CD4-positive, alpha-beta T cell treated with Interleukin-2 at 100 ng/mL for 4 hours (primary cell): ENCODE results near the gene ZNF24.

Experiments
- DNase-seq: peaks from one replicate; pipeline ENCODE4 v3.0.0-alpha.2; 2020; ENCODE audit warnings: low spot score

ZNF24 gene

DNA sequence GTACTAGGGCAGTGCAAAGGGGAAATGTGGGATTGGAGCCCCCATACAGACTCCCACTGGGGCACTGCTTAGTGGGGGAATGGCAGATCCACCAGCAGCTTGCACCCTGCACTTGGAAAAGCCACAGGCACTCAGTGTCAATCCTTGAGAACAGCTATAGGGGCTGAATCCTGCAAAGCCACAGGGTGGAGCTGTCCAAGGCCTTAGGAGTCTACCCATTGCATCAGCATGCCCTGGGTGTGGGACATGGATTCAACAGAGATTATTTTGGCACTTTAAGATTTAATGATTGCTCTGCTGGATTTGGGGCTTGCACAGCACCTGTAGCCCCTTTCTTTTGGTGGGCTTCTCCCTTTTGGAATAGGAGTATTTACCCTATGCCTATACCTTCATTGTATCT is 8.6 kb upstream of the ZNF24 start:
- no peak for DNase-seq

DNA sequence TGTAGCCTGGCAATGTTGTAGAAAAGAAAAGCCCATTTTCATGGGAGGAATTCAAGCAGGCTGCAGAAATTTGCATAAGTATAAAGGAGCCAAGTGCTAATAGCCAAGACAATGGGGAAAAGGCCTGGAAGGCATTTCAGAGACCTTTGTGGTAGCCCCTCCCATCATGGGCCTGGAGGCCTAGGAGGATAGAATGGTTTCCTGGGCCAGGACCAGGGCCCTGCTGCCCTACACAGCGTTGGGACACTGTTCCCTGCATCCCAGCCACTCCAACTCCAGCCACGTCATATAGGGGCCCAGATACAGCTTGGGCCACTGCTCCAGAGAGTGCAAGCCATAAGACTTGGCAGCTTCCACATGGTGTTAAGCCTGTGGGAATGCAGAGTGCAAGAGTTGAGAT is 8.1 kb upstream of the ZNF24 start:
- no peak for DNase-seq

DNA sequence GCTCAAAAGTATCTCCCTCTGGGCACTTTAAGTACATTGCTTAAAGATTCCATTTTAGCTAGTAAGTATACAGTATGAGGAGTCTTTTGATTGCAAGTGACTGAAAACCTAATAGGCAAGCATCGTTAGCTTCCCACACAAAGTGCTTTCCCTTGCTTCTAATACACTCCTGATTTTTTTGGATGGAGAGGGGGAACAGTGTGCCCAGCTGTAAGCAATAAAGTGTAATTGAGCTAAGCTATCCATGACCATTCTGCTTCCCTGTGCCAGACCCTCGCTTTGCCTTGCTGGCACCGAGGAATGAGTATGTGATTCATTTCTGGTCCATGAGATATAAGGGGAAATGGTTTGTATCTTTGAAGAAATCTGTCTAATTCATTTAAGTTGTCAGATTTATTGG is 3.8 kb upstream of the ZNF24 start:
- DNase-seq = no peak

DNA sequence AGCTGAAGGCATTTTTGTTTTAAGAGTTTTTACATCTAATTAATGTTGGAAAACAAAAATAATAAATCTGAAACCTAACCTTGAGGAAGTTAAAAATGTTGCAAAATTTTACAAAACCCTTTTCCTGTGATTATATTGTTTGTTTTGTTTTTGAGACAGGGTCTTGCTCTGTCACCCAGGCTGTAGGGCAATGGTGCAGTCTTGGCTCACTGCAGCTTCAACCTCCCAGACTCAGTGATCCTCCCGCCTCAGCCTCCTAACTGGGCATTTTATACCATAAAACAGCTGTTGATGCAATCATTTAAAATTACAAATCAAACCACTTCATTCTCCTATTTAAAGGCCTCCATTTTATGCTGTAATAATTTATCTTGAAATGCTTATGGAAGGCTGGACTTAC is 1.7 kb upstream of the ZNF24 start:
- no peak for DNase-seq

DNA sequence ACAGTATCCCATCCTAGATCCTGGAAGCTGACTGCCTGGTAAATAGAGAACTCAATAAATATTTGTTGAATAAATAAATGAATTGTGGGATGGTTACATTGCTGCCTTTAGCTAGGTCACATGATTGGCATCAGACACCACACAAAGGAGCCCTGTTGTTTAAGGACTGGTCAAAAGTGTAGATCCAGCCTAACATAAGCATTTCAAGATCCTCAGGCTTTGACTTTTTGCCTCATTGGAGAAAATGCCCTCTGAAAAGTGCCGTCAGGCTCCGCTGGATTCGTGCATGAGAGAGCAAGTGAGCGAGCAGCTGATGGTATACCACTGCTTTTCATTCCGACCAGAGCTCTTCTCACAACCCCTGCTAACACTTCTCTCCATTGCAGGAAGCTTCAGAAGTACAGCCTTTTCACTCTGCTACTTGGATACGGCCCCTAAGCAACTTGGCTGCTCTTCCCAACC is 1.3 kb upstream of the ZNF24 start:
- no peak for DNase-seq

DNA sequence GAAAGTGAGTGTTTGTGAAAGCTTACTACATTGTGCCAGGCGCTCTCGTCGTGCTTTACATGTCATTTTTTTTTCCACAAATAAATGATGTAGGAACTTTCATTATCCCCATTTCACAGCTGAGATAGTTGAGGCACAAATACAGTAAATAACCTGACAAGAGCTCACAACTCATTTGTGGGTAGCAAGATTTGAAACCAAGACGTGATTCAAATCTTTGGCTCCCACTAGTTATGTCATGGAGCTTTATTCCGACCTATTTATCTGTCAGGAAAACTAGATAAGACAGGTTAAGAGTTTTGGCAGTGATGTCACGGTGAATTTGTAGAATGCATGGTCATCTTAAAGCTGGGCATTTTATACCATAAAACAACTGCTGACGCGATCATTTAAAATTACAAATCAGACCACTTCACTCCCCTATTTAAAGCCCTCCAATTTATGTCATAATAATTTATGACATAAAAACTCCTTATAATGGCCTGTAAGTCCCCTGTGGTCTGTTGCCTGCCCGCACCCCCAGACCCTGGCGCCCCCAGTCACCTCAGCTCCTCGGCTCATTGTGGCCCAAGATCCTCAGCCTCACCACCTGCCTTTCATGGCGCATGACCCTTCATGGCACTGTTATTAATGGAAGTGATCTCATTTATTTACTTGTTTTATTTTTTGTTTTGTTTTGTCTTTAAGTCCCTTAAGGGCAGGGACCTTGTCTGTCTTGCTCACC is 678 bp upstream of the ZNF24 start:
- no peak for DNase-seq

DNA sequence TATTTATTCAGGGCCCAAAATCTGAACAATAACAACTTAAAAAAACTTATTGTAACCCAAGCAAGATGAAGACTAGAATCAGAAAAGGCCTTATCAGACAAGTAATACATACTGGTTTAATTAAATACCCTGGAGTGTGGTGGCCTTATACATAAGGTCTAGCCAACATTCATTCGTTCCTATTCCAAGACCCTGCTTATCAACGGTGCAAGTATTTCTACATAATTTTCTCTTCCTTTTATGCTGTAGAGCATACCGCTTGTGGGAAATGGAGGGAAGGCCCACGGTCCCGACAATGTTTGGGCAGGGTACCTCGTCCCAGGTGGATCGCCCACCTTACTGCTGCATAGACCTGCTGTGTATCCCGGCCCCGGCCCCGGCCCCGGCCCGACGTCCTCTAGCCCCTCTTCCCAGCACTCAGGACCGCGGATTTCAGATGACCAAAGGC is 708 bp downstream of the ZNF24 start:
- DNase-seq = no peak

DNA sequence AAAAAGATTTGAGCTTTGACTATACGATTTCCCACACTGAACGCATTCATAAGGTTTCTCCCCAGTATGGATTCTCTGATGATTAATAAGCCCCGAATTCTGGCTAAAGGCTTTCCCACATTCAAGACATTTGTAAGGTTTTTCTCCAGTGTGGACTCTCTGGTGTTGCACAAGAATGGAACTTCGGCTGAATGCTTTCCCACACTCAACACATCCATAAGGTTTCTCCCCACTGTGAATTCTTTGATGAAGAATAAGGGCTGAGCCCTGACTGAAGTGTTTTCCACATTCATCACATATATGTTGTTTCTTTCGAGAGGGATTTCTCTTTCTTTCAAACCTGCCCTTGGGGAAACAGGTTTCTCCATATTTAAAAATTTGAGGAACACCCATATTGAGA is 6.9 kb downstream of the ZNF24 start:
- no peak for DNase-seq

DNA sequence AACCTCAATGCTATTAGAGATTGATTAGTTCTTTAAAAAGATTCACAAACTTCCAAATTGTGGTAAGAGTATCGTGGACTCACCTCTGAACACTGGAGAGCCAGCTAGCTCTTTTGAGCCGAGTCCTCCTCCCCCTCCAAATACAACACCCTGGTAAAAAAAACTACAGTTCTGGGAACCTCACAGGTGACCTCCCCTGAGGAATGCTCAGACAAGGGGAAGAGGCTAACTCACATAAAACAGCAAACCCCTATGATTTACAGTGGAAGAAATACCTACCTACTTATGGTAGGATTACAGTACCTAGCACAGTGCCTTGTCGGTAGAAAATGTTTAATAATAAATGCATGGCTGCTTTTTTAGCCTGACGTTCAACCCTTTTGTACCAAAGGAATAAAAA is 8.4 kb downstream of the ZNF24 start:
- DNase-seq = no peak

DNA sequence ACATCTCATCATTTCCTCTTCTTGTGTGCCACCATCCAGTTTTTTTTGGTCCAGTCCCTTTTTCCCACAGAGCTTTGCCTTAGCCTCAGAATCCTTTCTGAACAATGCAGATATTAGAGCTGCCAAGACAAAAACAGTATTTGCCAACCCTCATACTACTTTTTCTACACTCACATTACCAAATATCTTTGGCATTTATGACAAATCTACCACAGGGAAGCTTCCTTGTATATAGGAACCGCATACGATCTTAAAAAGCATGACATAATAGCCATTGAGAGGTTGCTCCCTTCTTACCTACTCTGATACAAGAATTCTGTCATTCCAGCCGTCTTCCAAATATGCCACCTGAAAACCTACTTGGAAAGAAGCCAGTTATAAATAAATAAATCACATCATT is 9.4 kb downstream of the ZNF24 start:
- DNase-seq = no peak

DNA sequence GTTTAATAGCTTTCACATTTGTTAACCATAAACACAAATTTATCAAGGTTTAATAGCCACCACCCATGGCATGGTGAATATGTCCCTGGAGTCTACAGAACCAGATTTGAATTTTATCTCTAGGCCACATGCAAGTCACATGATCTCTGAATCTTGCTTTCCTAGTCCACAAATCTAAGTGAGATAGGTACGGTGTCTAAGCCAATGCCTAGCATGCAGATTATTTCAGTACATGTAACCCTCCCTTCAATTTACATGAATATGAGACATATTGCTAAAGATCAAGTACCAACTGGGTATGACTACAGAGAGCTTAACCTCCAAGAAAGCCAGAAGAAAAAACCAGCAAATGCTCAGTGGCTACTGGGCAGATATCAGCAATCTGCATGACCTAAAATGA is 10.0 kb downstream of the ZNF24 start:
- no peak for DNase-seq

DNA sequence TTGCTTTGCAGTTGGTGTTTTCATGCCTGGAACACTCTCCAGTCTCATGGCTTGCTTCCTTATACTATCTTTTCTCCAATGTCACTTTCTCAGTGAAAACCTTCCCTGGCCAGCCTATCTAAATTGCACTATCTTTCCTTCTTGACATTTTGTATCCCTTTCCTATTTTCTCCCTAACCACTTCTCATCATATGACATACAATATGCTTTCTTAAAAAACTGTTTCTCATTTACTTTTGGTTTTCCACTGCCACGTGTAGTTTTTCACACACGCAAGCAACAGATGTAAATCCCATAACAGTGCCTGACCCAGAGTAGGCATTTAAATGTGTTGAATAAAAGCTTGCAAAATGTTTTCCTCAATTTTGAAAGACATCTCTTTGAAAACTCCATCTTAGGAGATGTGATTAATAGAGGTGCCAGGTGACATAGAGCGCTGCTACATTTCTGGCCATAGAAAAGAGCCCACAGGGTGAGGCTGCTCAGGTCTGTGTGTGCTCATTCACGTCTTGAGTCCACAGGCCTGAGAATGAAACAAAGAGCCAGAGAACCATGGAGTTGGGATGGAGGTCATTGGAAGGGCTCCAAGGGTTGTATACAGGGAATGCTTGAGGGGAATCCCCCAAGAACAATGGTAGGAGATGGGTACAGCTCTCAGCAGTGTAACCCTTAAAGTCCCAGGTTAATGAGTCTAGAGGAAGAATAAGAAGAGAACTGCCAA is 12.7 kb downstream of the ZNF24 start:
- DNase-seq = no peak

DNA sequence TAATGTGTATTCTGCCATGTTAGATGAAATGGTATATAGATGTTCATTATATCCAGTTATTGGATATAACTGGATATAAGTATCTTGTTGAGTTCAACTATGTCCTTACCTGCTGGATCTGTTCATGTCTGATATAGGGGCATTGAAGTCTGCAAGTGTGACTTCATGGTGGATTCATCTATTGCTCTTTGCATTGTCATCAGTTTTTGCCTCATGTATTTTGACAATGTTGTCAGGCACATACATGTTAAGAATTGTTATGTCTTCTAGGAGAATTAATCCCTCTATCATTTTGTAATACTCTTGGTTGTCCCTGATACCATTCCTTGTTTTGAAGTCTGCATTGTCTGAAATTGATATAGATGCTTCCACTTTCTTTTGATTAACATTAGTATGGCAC is 15.4 kb downstream of the ZNF24 start:
- DNase-seq = no peak

DNA sequence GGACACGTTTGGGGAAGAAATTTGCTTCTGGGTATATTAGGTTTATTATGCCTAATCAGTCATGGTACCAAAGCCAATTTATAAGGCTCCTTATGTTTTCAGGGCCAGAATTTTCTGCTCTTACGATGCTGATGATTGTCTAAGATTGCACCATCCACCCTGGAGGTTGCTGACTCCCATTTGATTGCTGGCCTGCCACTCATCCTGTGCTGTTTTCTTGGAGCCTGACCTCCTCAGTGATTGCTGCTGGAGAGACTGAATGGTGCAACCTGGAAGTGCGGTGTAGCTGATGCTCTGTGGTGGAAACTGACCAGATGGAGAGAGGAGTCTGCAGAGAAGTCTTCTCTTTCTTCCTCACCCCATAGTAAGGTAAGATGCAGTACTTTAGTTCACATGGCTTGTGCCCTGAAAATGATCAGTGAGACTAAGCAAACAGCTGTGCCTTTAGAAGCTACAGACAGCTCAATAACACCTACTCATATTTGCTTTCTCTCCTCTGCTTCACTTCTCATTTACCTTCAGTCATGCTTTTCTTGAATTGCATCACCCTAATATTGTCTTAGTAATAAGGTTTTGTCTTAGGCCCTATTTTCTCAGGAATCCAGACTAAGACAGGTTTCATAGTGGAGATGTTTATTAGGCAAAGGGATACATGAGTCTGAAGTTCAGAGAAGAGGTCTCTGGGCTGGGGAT is 17.4 kb downstream of the ZNF24 start:
- no peak for DNase-seq

DNA sequence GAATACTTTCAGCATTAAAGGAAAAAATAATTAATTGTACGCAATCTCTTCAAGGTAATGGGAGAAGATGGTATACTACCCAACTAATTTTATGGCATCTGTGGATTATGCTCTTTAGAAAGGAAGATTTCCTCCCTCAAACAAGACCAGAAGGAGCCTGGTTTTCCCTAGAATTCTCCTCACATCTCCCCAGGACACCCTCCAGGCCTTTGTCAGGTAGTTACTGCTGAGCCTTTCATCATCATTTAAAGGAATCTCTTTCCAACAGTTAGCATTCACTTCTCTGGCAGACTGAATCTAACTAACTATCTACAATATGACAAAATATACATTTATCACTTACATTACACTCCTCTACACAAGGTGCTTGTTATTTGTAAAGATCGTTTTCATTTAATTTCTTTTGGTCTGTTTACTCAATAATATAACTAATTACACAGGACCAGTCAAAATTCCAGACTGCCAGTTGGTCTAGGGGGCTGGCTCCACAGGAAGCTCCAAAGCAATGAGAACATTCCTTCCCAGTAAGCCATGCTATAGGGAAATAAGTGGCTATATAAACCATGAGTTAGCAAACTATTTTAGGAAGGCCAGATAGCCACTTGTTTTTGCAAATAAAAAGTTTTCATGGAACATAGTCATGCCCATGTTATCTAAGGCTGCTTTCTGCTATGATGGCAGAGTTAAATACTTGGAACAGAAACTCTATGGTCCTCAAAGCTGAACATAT is 19.1 kb downstream of the ZNF24 start:
- no peak for DNase-seq

DNA sequence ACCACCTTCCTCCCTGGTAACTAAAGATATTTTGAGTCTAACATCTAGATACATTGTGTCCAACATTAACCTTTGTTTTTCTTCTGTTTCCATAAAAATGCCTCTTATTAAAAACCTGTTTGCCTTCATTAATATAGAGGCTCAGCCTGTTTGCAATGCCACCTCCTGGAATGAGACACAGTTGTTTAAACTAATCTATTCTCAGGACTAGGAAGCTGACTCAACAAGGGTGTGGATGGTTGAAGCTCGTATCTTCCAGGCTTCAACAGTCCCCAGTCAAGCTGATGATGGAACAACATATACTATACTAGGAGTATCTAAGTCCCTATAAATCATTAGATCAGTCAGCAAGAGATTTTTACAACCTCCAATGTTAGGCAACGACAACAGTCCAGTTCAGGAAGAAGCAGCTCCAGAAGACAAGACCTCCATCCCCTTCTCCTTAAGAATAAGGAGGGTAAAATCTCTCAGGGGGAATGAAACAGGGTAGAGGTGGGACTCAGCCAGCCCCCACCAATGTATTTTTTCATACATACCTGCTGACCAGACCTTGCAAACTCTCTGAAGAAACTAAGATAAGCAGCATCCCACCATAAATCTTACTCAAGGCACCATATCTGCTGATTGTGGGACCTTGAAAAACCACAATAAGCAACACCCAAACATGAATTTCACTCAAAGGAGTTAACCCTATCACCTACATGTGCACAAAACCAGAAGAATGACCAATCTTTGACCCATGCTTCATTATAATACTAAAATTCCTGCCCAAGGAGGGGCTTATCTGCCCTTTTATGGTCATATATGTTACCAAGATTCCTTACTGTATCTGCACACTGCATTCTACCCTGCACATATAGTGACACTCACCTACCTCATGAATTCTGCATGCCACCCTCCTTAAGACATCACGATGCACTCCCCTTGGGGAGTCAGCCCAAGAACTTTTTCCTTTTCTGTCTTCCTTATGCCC is 21.4 kb downstream of the ZNF24 start:
- DNase-seq = no peak

DNA sequence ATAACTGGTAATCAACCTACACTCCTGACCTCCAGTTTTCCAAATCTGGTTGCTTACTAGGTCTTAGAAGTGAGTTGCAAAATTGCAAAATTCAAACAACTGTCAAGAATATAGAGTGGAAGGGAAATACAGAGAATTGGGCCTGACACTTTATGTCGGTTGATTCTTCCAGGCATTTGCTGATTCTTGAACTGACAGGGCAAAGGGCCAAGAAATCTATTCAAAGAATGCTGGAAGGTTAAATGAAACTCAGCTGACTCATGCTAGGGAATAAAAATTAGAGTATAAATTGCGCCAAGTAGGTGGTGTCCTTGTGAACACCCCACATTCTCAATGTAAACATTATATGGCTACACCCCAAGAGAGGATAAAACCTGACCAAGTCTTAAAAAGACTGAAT is 32.7 kb downstream of the ZNF24 start:
- no peak for DNase-seq

DNA sequence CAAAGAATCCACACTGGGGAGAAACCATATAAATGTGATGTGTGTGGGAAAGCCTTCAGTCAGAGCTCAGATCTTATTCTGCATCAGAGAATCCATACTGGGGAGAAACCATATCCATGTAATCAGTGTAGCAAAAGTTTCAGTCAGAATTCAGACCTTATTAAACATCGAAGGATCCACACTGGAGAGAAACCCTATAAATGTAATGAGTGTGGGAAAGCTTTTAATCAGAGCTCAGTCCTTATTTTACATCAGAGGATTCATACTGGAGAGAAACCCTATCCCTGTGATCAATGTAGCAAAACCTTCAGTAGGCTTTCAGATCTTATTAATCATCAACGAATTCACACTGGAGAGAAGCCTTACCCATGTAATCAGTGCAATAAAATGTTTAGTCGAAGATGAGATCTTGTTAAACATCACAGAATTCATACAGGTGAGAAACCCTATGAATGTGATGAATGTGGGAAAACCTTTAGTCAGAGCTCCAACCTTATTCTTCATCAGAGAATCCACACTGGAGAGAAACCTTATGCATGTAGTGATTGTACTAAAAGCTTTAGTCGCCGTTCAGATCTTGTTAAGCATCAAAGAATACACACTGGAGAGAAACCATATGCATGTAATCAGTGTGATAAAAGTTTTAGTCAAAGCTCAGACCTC is 37.5 kb downstream of the ZNF24 start:
- DNase-seq = no peak

DNA sequence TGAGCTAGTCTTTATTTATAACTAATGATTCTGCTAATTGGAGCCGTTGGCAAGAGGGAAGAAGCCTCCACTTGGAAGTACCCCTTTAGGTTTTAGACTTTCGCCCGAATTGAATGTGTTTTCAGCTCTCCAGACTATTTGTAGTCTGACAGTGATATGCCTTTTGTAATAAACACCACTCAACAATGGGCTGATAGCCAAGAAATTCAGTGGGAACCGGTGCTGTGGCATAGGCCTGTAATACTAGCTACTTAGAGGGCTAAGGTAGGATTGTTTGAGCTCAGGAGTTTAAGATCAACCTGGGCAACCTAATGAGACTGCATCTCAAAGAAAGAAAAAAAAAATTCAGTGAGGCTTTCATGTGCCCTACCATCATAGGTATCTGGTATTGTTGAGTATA is 40.6 kb downstream of the ZNF24 start:
- no peak for DNase-seq

DNA sequence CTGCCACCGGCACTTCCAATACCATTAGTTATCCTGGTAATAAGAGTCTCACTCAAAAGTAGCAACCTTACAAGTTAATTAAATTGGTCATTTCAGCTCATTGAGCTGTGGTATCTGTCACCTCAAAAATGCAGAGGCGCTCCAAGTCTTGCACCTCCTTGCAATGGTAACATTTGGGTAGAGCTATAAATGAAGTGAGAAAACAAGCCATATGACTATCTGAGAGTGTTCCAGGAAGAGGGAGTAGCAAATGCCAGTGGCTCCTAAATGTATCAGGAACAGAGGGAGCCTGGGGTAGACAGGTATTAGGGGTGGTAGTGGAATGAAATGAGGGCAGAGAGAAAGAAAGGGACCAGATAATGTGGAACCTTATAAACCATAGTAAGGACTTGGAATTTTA is 48.2 kb downstream of the ZNF24 start:
- no peak for DNase-seq

DNA sequence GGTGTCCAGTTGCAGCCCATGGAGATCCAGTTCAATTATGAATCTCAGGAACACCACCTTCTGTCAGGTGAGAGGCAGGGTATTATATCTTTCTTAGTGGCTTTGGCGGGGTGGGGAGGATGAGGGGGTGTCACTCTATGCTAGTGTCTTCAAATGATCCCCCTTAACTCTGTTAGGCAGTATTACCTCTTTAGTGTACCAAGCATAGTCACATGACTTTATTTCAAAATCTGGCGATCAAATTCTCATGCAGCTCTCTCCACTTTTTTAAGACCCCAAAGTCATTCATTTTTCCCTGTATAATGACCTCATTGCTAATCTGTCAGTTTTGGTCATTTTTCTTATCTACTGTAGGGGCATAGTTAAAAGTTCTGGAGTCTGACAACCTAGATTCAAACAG is 53.1 kb downstream of the ZNF24 start:
- no peak for DNase-seq
